Measurements from ENCODE around the gene HOXB4.

The HOXB4 gene

GRCh38 chr17:48601207-48601538 is 23.0 kb upstream of the HOXB4 start:
- no peak for DNase-seq

- no peak for DNase-seq
Observed at GRCh38 chr17:48600244-48601098, 22.3 kb upstream of the HOXB4 start.

GRCh38 chr17:48599354-48599753 is 21.2 kb upstream of the HOXB4 start:
- no peak for DNase-seq

GRCh38 chr17:48598736-48599135 is 20.6 kb upstream of the HOXB4 start:
- DNase-seq = no peak

GRCh38 chr17:48597778-48598631 is 19.9 kb upstream of the HOXB4 start:
- DNase-seq = no peak

GRCh38 chr17:48597528-48597777 is 19.3 kb upstream of the HOXB4 start:
- no peak for DNase-seq

GRCh38 chr17:48596735-48597527 is 18.8 kb upstream of the HOXB4 start:
- no peak for DNase-seq

GRCh38 chr17:48596000-48596734 is 18.0 kb upstream of the HOXB4 start:
- no peak for DNase-seq

GRCh38 chr17:48595278-48595999 is 17.3 kb upstream of the HOXB4 start:
- DNase-seq = no peak

GRCh38 chr17:48594538-48595277 is 16.6 kb upstream of the HOXB4 start:
- no peak for DNase-seq

- DNase-seq = peak; percentile 77
Observed at GRCh38 chr17:48593840-48594537, 15.8 kb upstream of the HOXB4 start.

- DNase-seq = peak; percentile 53
Observed at GRCh38 chr17:48593126-48593829, 15.1 kb upstream of the HOXB4 start, which contains the start of gene HOXB5. Gene HOXB5 (minus strand): TSS chr17:48593779. CDS start chr17:48593682, 97 bp downstream.

- DNase-seq = no peak
Observed at GRCh38 chr17:48592577-48592976, 14.4 kb upstream of the HOXB4 start.

GRCh38 chr17:48592057-48592514 is 13.9 kb upstream of the HOXB4 start:
- DNase-seq = no peak

GRCh38 chr17:48591255-48592056 is 13.3 kb upstream of the HOXB4 start:
- DNase-seq = no peak

GRCh38 chr17:48590607-48591161 is 12.5 kb upstream of the HOXB4 start:
- DNase-seq = no peak

GRCh38 chr17:48589831-48590606 is 11.9 kb upstream of the HOXB4 start, which contains the start of gene HOXB3:
Gene HOXB3 (minus strand): TSS chr17:48590241. CDS start chr17:48552474, 37,767 bp downstream.
- DNase-seq = no peak

Measured in NCI-H1105 treated with DMSO at 0.1 percent for 48 hours (cell line).